ENCODE measurements around the gene KCNJ9.

DNA sequence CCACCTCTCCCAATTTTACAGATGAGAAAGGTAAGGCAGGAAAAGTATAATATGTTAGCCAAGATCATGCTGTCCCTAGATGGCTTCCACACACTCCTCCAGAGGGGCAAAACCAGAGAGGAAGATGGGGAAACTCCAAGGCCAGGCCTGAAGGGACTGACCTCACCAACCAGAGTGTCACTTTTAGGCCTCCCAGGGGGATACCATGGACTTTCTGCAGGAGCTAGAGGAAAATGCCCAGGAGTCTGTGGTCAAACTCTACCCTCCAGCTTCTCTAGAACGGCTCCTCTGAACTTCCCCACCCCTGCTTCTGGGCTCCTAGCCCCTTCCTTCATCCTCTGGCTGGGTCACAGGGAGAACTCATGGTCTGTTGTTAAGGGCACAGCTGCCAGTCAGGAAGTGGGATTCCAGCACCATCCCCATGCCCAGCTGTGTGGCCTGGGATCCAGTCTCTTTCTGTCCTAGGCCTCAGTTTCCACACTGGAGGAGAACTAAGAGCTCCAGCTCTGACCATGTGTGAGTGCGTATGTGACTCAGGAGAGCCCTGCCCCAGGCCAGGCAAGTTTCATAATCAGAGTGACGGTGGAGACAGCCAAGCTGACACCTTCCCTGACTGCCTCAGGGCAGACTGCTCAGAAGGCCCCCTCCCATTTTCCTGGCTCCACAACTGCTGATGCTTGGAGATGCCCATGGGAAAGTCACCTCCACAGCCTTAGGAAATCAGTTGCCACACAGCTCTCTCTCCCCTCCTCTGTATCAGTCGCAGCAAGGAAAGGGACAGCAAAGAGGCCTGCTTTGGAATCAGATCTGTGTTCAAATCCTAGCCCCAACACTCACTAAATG lies 15.2 kb downstream of the KCNJ9 start:
- TF ChIP-seq, protein P1, sequence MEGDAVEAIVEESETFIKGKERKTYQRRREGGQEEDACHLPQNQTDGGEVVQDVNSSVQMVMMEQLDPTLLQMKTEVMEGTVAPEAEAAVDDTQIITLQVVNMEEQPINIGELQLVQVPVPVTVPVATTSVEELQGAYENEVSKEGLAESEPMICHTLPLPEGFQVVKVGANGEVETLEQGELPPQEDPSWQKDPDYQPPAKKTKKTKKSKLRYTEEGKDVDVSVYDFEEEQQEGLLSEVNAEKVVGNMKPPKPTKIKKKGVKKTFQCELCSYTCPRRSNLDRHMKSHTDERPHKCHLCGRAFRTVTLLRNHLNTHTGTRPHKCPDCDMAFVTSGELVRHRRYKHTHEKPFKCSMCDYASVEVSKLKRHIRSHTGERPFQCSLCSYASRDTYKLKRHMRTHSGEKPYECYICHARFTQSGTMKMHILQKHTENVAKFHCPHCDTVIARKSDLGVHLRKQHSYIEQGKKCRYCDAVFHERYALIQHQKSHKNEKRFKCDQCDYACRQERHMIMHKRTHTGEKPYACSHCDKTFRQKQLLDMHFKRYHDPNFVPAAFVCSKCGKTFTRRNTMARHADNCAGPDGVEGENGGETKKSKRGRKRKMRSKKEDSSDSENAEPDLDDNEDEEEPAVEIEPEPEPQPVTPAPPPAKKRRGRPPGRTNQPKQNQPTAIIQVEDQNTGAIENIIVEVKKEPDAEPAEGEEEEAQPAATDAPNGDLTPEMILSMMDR (IDR thresholded peaks at IDR 0.05; ENCODE audit: low read depth, low read length, poor library complexity, severe bottlenecking), result no peak
- TF ChIP-seq EZH2phosphoT487 (IDR thresholded peaks at IDR 0.05; ENCODE audit: borderline replicate concordance, low read length), result no peak
